ENCODE measurements around the gene HIVEP3. TPM values are rescaled to one million over a fixed set of nuclear protein-coding genes. Genes with fewer than 3 reads are reported as not detected.
A peak's percentile ranks its signal among the peaks of the same experiment; 100 is the strongest.

Gene HIVEP3
- total RNA-seq, 1 donor from 2014 or later = 73.9 TPM

- H3K4me3 Mint-ChIP-seq = peak overlapping the region; percentile 54
- H3K36me3 Mint-ChIP-seq (ENCODE audit: low read depth) = peaks cover 3% of the 10 kb centered on the region
- intact Hi-C loops (cut with micrococcal nuclease) = loop anchor here (2.0 to 10.0 kb wide), 3 partner anchors 88 to 316 kb away; no protein-coding TSS in a partner anchor
- peak overlapping the region; percentile 81 for H3K27ac Mint-ChIP-seq
- H3K27me3 Mint-ChIP-seq = no peaks in the 10 kb centered on the region
- no peaks in the 10 kb centered on the region for H3K9me3 Mint-ChIP-seq
- peaks cover 62% of the 10 kb centered on the region for H3K4me1 Mint-ChIP-seq
- peak; percentile 72 for DNase-seq
Measured at GRCh38 chr1:41811051-41811795, 107.5 kb downstream of the HIVEP3 start.

GRCh38 chr1:41810446-41810845 lies 108.3 kb downstream of the HIVEP3 start:
- H3K4me3 Mint-ChIP-seq = no peak overlapping the region
- no peaks in the 10 kb centered on the region for H3K9me3 Mint-ChIP-seq
- H3K36me3 Mint-ChIP-seq (ENCODE audit: low read depth) = peaks cover 6% of the 10 kb centered on the region
- H3K27ac Mint-ChIP-seq = peak overlapping the region; percentile 49
- intact Hi-C loops (cut with micrococcal nuclease) = loop anchor here (2.0 to 10.0 kb wide), 3 partner anchors 88 to 316 kb away; no protein-coding TSS in a partner anchor
- peak; percentile 88 for DNase-seq
- H3K4me1 Mint-ChIP-seq = peaks cover 70% of the 10 kb centered on the region
- H3K27me3 Mint-ChIP-seq = no peaks in the 10 kb centered on the region

GRCh38 chr1:41809692-41810091 lies 109.0 kb downstream of the HIVEP3 start:
- Mint-ChIP-seq H3K27ac (peak overlapping the region; percentile 25), H3K27me3 (no peaks in the 10 kb centered on the region), H3K4me1 (peaks cover 74% of the 10 kb centered on the region), H3K36me3 (ENCODE audit: low read depth) (peaks cover 6% of the 10 kb centered on the region), H3K9me3 (no peaks in the 10 kb centered on the region), H3K4me3 (peak overlapping the region; percentile 6)
- intact Hi-C loops (cut with micrococcal nuclease) = loop anchor here (2.0 to 10.0 kb wide), 4 partner anchors 89 to 315 kb away; no protein-coding TSS in a partner anchor
- no peak for DNase-seq

- intact Hi-C loops (cut with micrococcal nuclease) = loop anchor here (2.0 to 5.0 kb wide), 4 partner anchors 57 to 230 kb away; no protein-coding TSS in a partner anchor
- H3K27me3 Mint-ChIP-seq = no peaks in the 10 kb centered on the region
- H3K36me3 Mint-ChIP-seq (ENCODE audit: low read depth) = peaks cover 11% of the 10 kb centered on the region
Measured at GRCh38 chr1:41807390-41807789, 111.3 kb downstream of the HIVEP3 start.

GRCh38 chr1:41806472-41807155 lies 112.1 kb downstream of the HIVEP3 start:
- peak; percentile 86 for DNase-seq
- peak overlapping the region; percentile 76 for H3K4me3 Mint-ChIP-seq
- H3K4me1 Mint-ChIP-seq = peaks cover 86% of the 10 kb centered on the region
- H3K36me3 Mint-ChIP-seq (ENCODE audit: low read depth) = peaks cover 11% of the 10 kb centered on the region
- H3K27me3 Mint-ChIP-seq = no peaks in the 10 kb centered on the region
- intact Hi-C loops (cut with micrococcal nuclease) = loop anchor here (1.0 to 5.0 kb wide), 6 partner anchors 14 to 231 kb away; no protein-coding TSS in a partner anchor
- H3K27ac Mint-ChIP-seq = peak overlapping the region; percentile 91
- no peaks in the 10 kb centered on the region for H3K9me3 Mint-ChIP-seq

More at GRCh38 chr1:41807390-41807789, 111.3 kb downstream of the HIVEP3 start:
- DNase-seq = no peak
- Mint-ChIP-seq H3K4me3 (peak overlapping the region; percentile 76), H3K4me1 (peaks cover 90% of the 10 kb centered on the region), H3K27ac (peak overlapping the region; percentile 91), H3K9me3 (no peaks in the 10 kb centered on the region)

GRCh38 chr1:41805771-41806471 lies 112.8 kb downstream of the HIVEP3 start:
- H3K27me3 Mint-ChIP-seq = no peaks in the 10 kb centered on the region
- H3K36me3 Mint-ChIP-seq (ENCODE audit: low read depth) = peaks cover 11% of the 10 kb centered on the region
- H3K4me1 Mint-ChIP-seq = peaks cover 85% of the 10 kb centered on the region
- peak; percentile 76 for DNase-seq
- peak overlapping the region; percentile 91 for H3K27ac Mint-ChIP-seq
- intact Hi-C loops (cut with micrococcal nuclease) = loop anchor here (1.0 to 5.0 kb wide), 6 partner anchors 14 to 231 kb away; no protein-coding TSS in a partner anchor
- peak overlapping the region; percentile 76 for H3K4me3 Mint-ChIP-seq
- no peaks in the 10 kb centered on the region for H3K9me3 Mint-ChIP-seq

- Mint-ChIP-seq H3K27ac (peak overlapping the region; percentile 75), H3K4me3 (peak overlapping the region; percentile 64), H3K27me3 (no peaks in the 10 kb centered on the region), H3K4me1 (peaks cover 85% of the 10 kb centered on the region), H3K9me3 (no peaks in the 10 kb centered on the region), H3K36me3 (ENCODE audit: low read depth) (peaks cover 14% of the 10 kb centered on the region)
- intact Hi-C loops (cut with micrococcal nuclease) = no loop called here
- DNase-seq = peak; percentile 71
Measured at GRCh38 chr1:41804176-41804575, 114.5 kb downstream of the HIVEP3 start.

GRCh38 chr1:41803656-41804055 lies 115.1 kb downstream of the HIVEP3 start:
- Mint-ChIP-seq H3K27ac (peak overlapping the region; percentile 77), H3K4me3 (peak overlapping the region; percentile 38), H3K27me3 (no peaks in the 10 kb centered on the region), H3K36me3 (ENCODE audit: low read depth) (peaks cover 18% of the 10 kb centered on the region), H3K4me1 (peaks cover 86% of the 10 kb centered on the region), H3K9me3 (no peaks in the 10 kb centered on the region)
- no peak for DNase-seq
- intact Hi-C loops (cut with micrococcal nuclease) = no loop called here

- peak; percentile 82 for DNase-seq
- intact Hi-C loops (cut with micrococcal nuclease) = no loop called here
- H3K27ac Mint-ChIP-seq = peak overlapping the region; percentile 77
- peaks cover 79% of the 10 kb centered on the region for H3K4me1 Mint-ChIP-seq
- H3K36me3 Mint-ChIP-seq (ENCODE audit: low read depth) = peaks cover 18% of the 10 kb centered on the region
- peak overlapping the region; percentile 38 for H3K4me3 Mint-ChIP-seq
- no peaks in the 10 kb centered on the region for H3K27me3 Mint-ChIP-seq
- no peaks in the 10 kb centered on the region for H3K9me3 Mint-ChIP-seq
Measured at GRCh38 chr1:41802532-41803501, 115.9 kb downstream of the HIVEP3 start.

- Mint-ChIP-seq H3K27ac (peak overlapping the region; percentile 65), H3K27me3 (no peaks in the 10 kb centered on the region), H3K4me3 (peak overlapping the region; percentile 34), H3K9me3 (no peaks in the 10 kb centered on the region), H3K4me1 (peaks cover 61% of the 10 kb centered on the region), H3K36me3 (ENCODE audit: low read depth) (peaks cover 12% of the 10 kb centered on the region)
- DNase-seq = peak; percentile 65
- intact Hi-C loops (cut with micrococcal nuclease) = loop anchor here (1.0 kb wide), 1 partner anchor 9 kb away; no protein-coding TSS in a partner anchor
Measured at GRCh38 chr1:41800311-41800829, 118.4 kb downstream of the HIVEP3 start.

- Mint-ChIP-seq H3K4me3 (peak overlapping the region; percentile 20), H3K9me3 (no peaks in the 10 kb centered on the region), H3K36me3 (ENCODE audit: low read depth) (peaks cover 12% of the 10 kb centered on the region), H3K27me3 (no peaks in the 10 kb centered on the region), H3K4me1 (peaks cover 62% of the 10 kb centered on the region), H3K27ac (peak overlapping the region; percentile 65)
- intact Hi-C loops (cut with micrococcal nuclease) = loop anchor here (1.0 kb wide), 1 partner anchor 8 kb away; no protein-coding TSS in a partner anchor
- DNase-seq = peak; percentile 66
Measured at GRCh38 chr1:41799723-41800122, 119.0 kb downstream of the HIVEP3 start.

- intact Hi-C loops (cut with micrococcal nuclease) = no loop called here
- no peak for DNase-seq
- no peaks in the 10 kb centered on the region for H3K27me3 Mint-ChIP-seq
- peak overlapping the region; percentile 3 for H3K4me3 Mint-ChIP-seq
- H3K4me1 Mint-ChIP-seq = peaks cover 57% of the 10 kb centered on the region
- no peaks in the 10 kb centered on the region for H3K9me3 Mint-ChIP-seq
- peak overlapping the region; percentile 30 for H3K27ac Mint-ChIP-seq
- H3K36me3 Mint-ChIP-seq (ENCODE audit: low read depth) = peaks cover 11% of the 10 kb centered on the region
Measured at GRCh38 chr1:41799205-41799604, 119.5 kb downstream of the HIVEP3 start.
